Activated T-cell treated with anti-CD3 and anti-CD28 coated beads, Interleukin-2, amount 50 U/mL, for 4 hours (primary cell): Measurements from ENCODE around the gene CPA1. TPM values are rescaled to one million over a fixed set of nuclear protein-coding genes. Genes with fewer than 3 reads are reported as not detected.

Source experiments
- ATAC-seq, 2 donors: fragments of 200-7000 bp; cut with Tn5 transposase; one replicate each; pipeline ENCODE4 v1.10.0; 2021
- DNase-seq: peaks from one replicate; pipeline ENCODE4 v3.0.0-alpha.2; 2020
- H3K27me3 Mint-ChIP-seq: one replicate; pipeline ENCODE4 v1.8.0; 2021; ENCODE audit warnings: low read depth, mixed read lengths
- H3K36me3 Mint-ChIP-seq: one replicate; pipeline ENCODE4 v1.8.0; 2022; ENCODE audit warnings: mixed read lengths; ENCODE audit not compliant: insufficient read depth
- H3K4me1 Mint-ChIP-seq: one replicate; pipeline ENCODE4 v1.8.0; 2021; ENCODE audit warnings: low read depth, mixed read lengths
- H3K4me3 Mint-ChIP-seq: one replicate; pipeline ENCODE4 v1.8.0; 2021; ENCODE audit warnings: mild to moderate bottlenecking, moderate library complexity, mixed read lengths
- H3K9me3 Mint-ChIP-seq: one replicate; pipeline ENCODE4 v1.8.0; 2021; ENCODE audit warnings: mixed read lengths
- total RNA-seq, 3 donors: library from RNA; stranded (reverse); gene quantifications; one replicate each; pipeline ENCODE4 v1.2.1, GENCODE V29; 2021

CPA1 gene
- total RNA-seq, 3 donors from 2014 or later, result 4.9 to 11.6 (median 7.4) TPM

- Mint-ChIP-seq H3K4me3 (no peak overlapping the region), H3K4me1 (peaks cover 10% of the 10 kb centered on the region), H3K9me3 (no peaks in the 10 kb centered on the region), H3K27me3 (peaks cover 10% of the 10 kb centered on the region), H3K36me3 (no peaks in the 10 kb centered on the region)
- DNase-seq, result no peak
- ATAC-seq, result no peak
Observed at GRCh38 chr7:130349911-130350782, 30.1 kb upstream of the CPA1 start.

- Mint-ChIP-seq H3K4me1 (peaks cover 10% of the 10 kb centered on the region), H3K9me3 (no peaks in the 10 kb centered on the region), H3K36me3 (no peaks in the 10 kb centered on the region), H3K27me3 (peaks cover 10% of the 10 kb centered on the region), H3K4me3 (no peak overlapping the region)
- no peak for DNase-seq
- ATAC-seq, result peak in 1 of 2 donors; percentile 30
Observed at GRCh38 chr7:130350945-130351790, 29.1 kb upstream of the CPA1 start.

- ATAC-seq, result no peak
- H3K4me3 Mint-ChIP-seq, result no peak overlapping the region
- peaks cover 10% of the 10 kb centered on the region for H3K4me1 Mint-ChIP-seq
- H3K27me3 Mint-ChIP-seq, result peaks cover 10% of the 10 kb centered on the region
- H3K36me3 Mint-ChIP-seq, result no peaks in the 10 kb centered on the region
- no peaks in the 10 kb centered on the region for H3K9me3 Mint-ChIP-seq
- DNase-seq, result no peak
Observed at GRCh38 chr7:130351791-130352090, 28.6 kb upstream of the CPA1 start.

GRCh38 chr7:130352194-130353074 is 27.9 kb upstream of the CPA1 start:
- no peak for ATAC-seq
- Mint-ChIP-seq H3K9me3 (no peaks in the 10 kb centered on the region), H3K4me1 (peaks cover 10% of the 10 kb centered on the region), H3K36me3 (no peaks in the 10 kb centered on the region), H3K4me3 (no peak overlapping the region), H3K27me3 (peaks cover 10% of the 10 kb centered on the region)
- no peak for DNase-seq

GRCh38 chr7:130353196-130353595 is 27.1 kb upstream of the CPA1 start:
- Mint-ChIP-seq H3K36me3 (no peaks in the 10 kb centered on the region), H3K27me3 (peaks cover 8% of the 10 kb centered on the region), H3K4me3 (no peak overlapping the region), H3K9me3 (no peaks in the 10 kb centered on the region), H3K4me1 (peaks cover 10% of the 10 kb centered on the region)
- ATAC-seq (no peak), DNase-seq (no peak)

- no peak for DNase-seq
- Mint-ChIP-seq H3K4me1 (peaks cover 3% of the 10 kb centered on the region), H3K9me3 (peaks cover 8% of the 10 kb centered on the region), H3K27me3 (peaks cover 2% of the 10 kb centered on the region), H3K36me3 (no peaks in the 10 kb centered on the region), H3K4me3 (no peak overlapping the region)
- no peak for ATAC-seq
Observed at GRCh38 chr7:130356121-130356875, 24.0 kb upstream of the CPA1 start.

- ATAC-seq (no peak), DNase-seq (no peak)
- H3K4me3 Mint-ChIP-seq, result no peak overlapping the region
- no peaks in the 10 kb centered on the region for H3K36me3 Mint-ChIP-seq
- H3K9me3 Mint-ChIP-seq, result peaks cover 8% of the 10 kb centered on the region
- H3K4me1 Mint-ChIP-seq, result no peaks in the 10 kb centered on the region
- H3K27me3 Mint-ChIP-seq, result no peaks in the 10 kb centered on the region
Observed at GRCh38 chr7:130356876-130357611, 23.2 kb upstream of the CPA1 start.

- no peak overlapping the region for H3K4me3 Mint-ChIP-seq
- no peak for ATAC-seq
- H3K4me1 Mint-ChIP-seq, result no peaks in the 10 kb centered on the region
- no peaks in the 10 kb centered on the region for H3K27me3 Mint-ChIP-seq
- H3K9me3 Mint-ChIP-seq, result peaks cover 8% of the 10 kb centered on the region
- DNase-seq, result no peak
- no peaks in the 10 kb centered on the region for H3K36me3 Mint-ChIP-seq
Observed at GRCh38 chr7:130358471-130358870, 21.8 kb upstream of the CPA1 start.

- Mint-ChIP-seq H3K4me3 (no peak overlapping the region), H3K27me3 (no peaks in the 10 kb centered on the region), H3K4me1 (no peaks in the 10 kb centered on the region), H3K9me3 (peaks cover 8% of the 10 kb centered on the region), H3K36me3 (no peaks in the 10 kb centered on the region)
- DNase-seq, result no peak
- ATAC-seq, result no peak
Observed at GRCh38 chr7:130359276-130359857, 20.9 kb upstream of the CPA1 start.

GRCh38 chr7:130360518-130360917 is 19.8 kb upstream of the CPA1 start:
- peaks cover 3% of the 10 kb centered on the region for H3K27me3 Mint-ChIP-seq
- DNase-seq (no peak), ATAC-seq (no peak)
- no peaks in the 10 kb centered on the region for H3K36me3 Mint-ChIP-seq
- H3K4me3 Mint-ChIP-seq, result no peak overlapping the region
- H3K9me3 Mint-ChIP-seq, result peaks cover 8% of the 10 kb centered on the region
- no peaks in the 10 kb centered on the region for H3K4me1 Mint-ChIP-seq

GRCh38 chr7:130361681-130362080 is 18.6 kb upstream of the CPA1 start:
- peaks cover 8% of the 10 kb centered on the region for H3K9me3 Mint-ChIP-seq
- H3K4me3 Mint-ChIP-seq, result no peak overlapping the region
- H3K4me1 Mint-ChIP-seq, result no peaks in the 10 kb centered on the region
- ATAC-seq, result no peak
- no peak for DNase-seq
- no peaks in the 10 kb centered on the region for H3K36me3 Mint-ChIP-seq
- peaks cover 3% of the 10 kb centered on the region for H3K27me3 Mint-ChIP-seq

- Mint-ChIP-seq H3K27me3 (peaks cover 3% of the 10 kb centered on the region), H3K4me1 (peaks cover 5% of the 10 kb centered on the region), H3K36me3 (no peaks in the 10 kb centered on the region), H3K4me3 (no peak overlapping the region), H3K9me3 (peaks cover 8% of the 10 kb centered on the region)
- DNase-seq (no peak), ATAC-seq (no peak)
Observed at GRCh38 chr7:130362251-130362816, 18.0 kb upstream of the CPA1 start.
